ENCODE data around the gene BIRC5.

The BIRC5 gene

DNA sequence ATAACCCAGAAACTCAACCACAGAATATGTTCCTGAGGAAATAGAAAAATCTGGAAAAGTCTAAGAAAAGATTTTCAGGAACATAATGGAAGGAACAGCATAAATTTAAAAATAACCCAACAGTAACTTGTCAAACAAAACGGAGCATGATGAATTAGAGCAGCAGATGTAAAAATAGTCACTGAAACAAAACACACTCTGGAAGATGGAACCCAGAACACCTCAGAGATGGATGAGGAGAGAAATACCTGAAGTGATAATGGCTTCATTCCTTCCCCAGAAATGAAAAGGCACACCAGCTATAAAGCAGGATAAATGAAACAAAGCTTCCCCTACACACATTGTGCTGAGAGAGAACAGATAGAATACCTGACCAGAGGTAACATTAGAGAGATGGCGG lies 33.5 kb upstream of the BIRC5 start:
- Histone ChIP-seq H3K23ac (ENCODE audit: low read length) (no peak overlapping the region), H4K12ac (ENCODE audit: low read depth, low read length) (no peak overlapping the region), H3K9me3 (ENCODE audit: insufficient read depth, low read depth, low read length) (peaks cover 2% of the 10 kb centered on the region), H3K14ac (ENCODE audit: low read length) (no peak overlapping the region), H3K4me1 (ENCODE audit: control insufficient read depth in 1 of 2, insufficient read depth in 2 of 2, low read length in 2 of 2) (peaks cover 6 to 11% of the 10 kb centered on the region in 2 experiments), H2AFZ (ENCODE audit: insufficient read depth, low read length, poor library complexity) (no peak overlapping the region), H3K27me3 (ENCODE audit: insufficient read depth, low read length) (no peaks in the 10 kb centered on the region), H2BK120ac (ENCODE audit: insufficient read depth, low read length, poor library complexity) (no peak overlapping the region), H3K4ac (ENCODE audit: low read depth, low read length) (no peak overlapping the region), H3K79me2 (ENCODE audit: control insufficient read depth, insufficient read depth, low read length, poor library complexity) (no peaks in the 10 kb centered on the region), H3K9ac (ENCODE audit: low read length) (no peak overlapping the region), H4K8ac (ENCODE audit: low read depth, low read length) (no peak overlapping the region), H2BK5ac (ENCODE audit: low read depth, low read length, poor library complexity) (no peak overlapping the region), H3K4me3 (ENCODE audit: low read depth, low read length) (no peak overlapping the region), H2AK5ac (ENCODE audit: low read length) (no peak overlapping the region), H3K27ac (ENCODE audit: low read depth, low read length) (no peak overlapping the region), H4K91ac (ENCODE audit: low read depth, low read length) (no peak overlapping the region), H2BK12ac (ENCODE audit: low read length) (no peak overlapping the region), H3K4me2 (ENCODE audit: low read length) (no peak overlapping the region), H3K79me1 (ENCODE audit: low read length) (no peaks in the 10 kb centered on the region), H3K18ac (ENCODE audit: low read length) (no peak overlapping the region), H3K36me3 (ENCODE audit: control insufficient read depth in 1 of 2, insufficient read depth in 2 of 2, low read length in 2 of 2) (peaks cover 51 to 55% of the 10 kb centered on the region in 2 experiments)
- no peak for DNase-seq
- no CpG with 5 or more reads among the region's 2 CpGs for WGBS (ENCODE audit: extremely low coverage, insufficient coverage, insufficient read length)

GRCh38 chr17:78182504-78182903 lies 31.5 kb upstream of the BIRC5 start:
- Histone ChIP-seq H3K23ac (ENCODE audit: low read length) (no peak overlapping the region), H3K36me3 (ENCODE audit: control insufficient read depth in 1 of 2, insufficient read depth in 2 of 2, low read length in 2 of 2) (peaks cover 49 to 51% of the 10 kb centered on the region in 2 experiments), H3K18ac (ENCODE audit: low read length) (peak overlapping the region; percentile 66), H2AK5ac (ENCODE audit: low read length) (no peak overlapping the region), H3K4me3 (ENCODE audit: low read depth, low read length) (no peak overlapping the region), H3K4me2 (ENCODE audit: low read length) (no peak overlapping the region), H2BK12ac (ENCODE audit: low read length) (no peak overlapping the region), H3K79me1 (ENCODE audit: low read length) (peaks cover 4% of the 10 kb centered on the region), H4K12ac (ENCODE audit: low read depth, low read length) (no peak overlapping the region), H3K79me2 (ENCODE audit: control insufficient read depth, insufficient read depth, low read length, poor library complexity) (peaks cover 9% of the 10 kb centered on the region), H2BK5ac (ENCODE audit: low read depth, low read length, poor library complexity) (no peak overlapping the region), H4K91ac (ENCODE audit: low read depth, low read length) (no peak overlapping the region), H2AFZ (ENCODE audit: insufficient read depth, low read length, poor library complexity) (no peak overlapping the region), H3K9ac (ENCODE audit: low read length) (no peak overlapping the region), H3K14ac (ENCODE audit: low read length) (no peak overlapping the region), H3K4me1 (ENCODE audit: control insufficient read depth in 1 of 2, insufficient read depth in 2 of 2, low read length in 2 of 2) (peaks cover 6 to 16% of the 10 kb centered on the region in 2 experiments), H3K27ac (ENCODE audit: low read depth, low read length) (no peak overlapping the region), H3K4ac (ENCODE audit: low read depth, low read length) (no peak overlapping the region), H4K8ac (ENCODE audit: low read depth, low read length) (no peak overlapping the region), H3K27me3 (ENCODE audit: insufficient read depth, low read length) (no peaks in the 10 kb centered on the region), H2BK120ac (ENCODE audit: insufficient read depth, low read length, poor library complexity) (no peak overlapping the region), H3K9me3 (ENCODE audit: insufficient read depth, low read depth, low read length) (peaks cover 2% of the 10 kb centered on the region)
- no peak for DNase-seq
- WGBS (ENCODE audit: extremely low coverage, insufficient coverage, insufficient read length), result no CpG with 5 or more reads among the region's 13 CpGs

DNA sequence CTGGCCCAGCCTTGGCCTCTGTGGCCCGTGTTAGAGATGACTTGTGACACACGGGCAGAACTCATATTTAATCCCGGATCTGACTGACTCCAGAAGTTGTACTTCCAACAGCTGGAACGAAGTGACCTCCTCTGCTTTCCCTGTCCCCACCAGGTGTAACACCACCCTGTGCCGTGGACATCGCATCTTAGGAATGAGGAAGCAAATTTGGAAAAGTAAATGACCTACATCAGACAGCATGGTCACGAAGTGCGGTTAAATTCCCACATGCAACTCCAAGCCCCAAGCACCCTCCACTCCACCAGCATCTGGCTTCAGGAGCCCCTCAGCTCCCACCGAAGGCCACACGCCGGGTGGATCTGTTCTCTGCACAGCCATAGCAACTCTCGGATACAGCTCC lies 30.1 kb upstream of the BIRC5 start:
- WGBS (ENCODE audit: extremely low coverage, insufficient coverage, insufficient read length), result no CpG with 5 or more reads among the region's 12 CpGs
- Histone ChIP-seq H3K27me3 (ENCODE audit: insufficient read depth, low read length) (no peaks in the 10 kb centered on the region), H3K9me3 (ENCODE audit: insufficient read depth, low read depth, low read length) (peaks cover 2% of the 10 kb centered on the region), H3K18ac (ENCODE audit: low read length) (no peak overlapping the region), H3K14ac (ENCODE audit: low read length) (no peak overlapping the region), H3K23ac (ENCODE audit: low read length) (no peak overlapping the region), H3K79me1 (ENCODE audit: low read length) (peaks cover 4% of the 10 kb centered on the region), H2BK120ac (ENCODE audit: insufficient read depth, low read length, poor library complexity) (no peak overlapping the region), H3K4me2 (ENCODE audit: low read length) (no peak overlapping the region), H3K27ac (ENCODE audit: low read depth, low read length) (no peak overlapping the region), H3K4me3 (ENCODE audit: low read depth, low read length) (no peak overlapping the region), H2BK5ac (ENCODE audit: low read depth, low read length, poor library complexity) (no peak overlapping the region), H2BK12ac (ENCODE audit: low read length) (no peak overlapping the region), H3K9ac (ENCODE audit: low read length) (no peak overlapping the region), H2AK5ac (ENCODE audit: low read length) (no peak overlapping the region), H3K36me3 (ENCODE audit: control insufficient read depth in 1 of 2, insufficient read depth in 2 of 2, low read length in 2 of 2) (peaks cover 39 to 42% of the 10 kb centered on the region in 2 experiments), H3K79me2 (ENCODE audit: control insufficient read depth, insufficient read depth, low read length, poor library complexity) (peaks cover 9% of the 10 kb centered on the region), H3K4ac (ENCODE audit: low read depth, low read length) (no peak overlapping the region), H2AFZ (ENCODE audit: insufficient read depth, low read length, poor library complexity) (no peak overlapping the region), H4K8ac (ENCODE audit: low read depth, low read length) (no peak overlapping the region), H4K91ac (ENCODE audit: low read depth, low read length) (no peak overlapping the region), H3K4me1 (ENCODE audit: control insufficient read depth in 1 of 2, insufficient read depth in 2 of 2, low read length in 2 of 2) (peaks cover 6 to 16% of the 10 kb centered on the region in 2 experiments), H4K12ac (ENCODE audit: low read depth, low read length) (no peak overlapping the region)
- DNase-seq, result no peak

- no peak overlapping the region for H3K27ac ChIP-seq (ENCODE audit: low read depth, low read length)
- H3K18ac ChIP-seq (ENCODE audit: low read length), result no peak overlapping the region
- H3K4me1 ChIP-seq (ENCODE audit: control insufficient read depth in 1 of 2, insufficient read depth in 2 of 2, low read length in 2 of 2), result peaks cover 3 to 14% of the 10 kb centered on the region in 2 experiments
- H3K4ac ChIP-seq (ENCODE audit: low read depth, low read length), result no peak overlapping the region
- DNase-seq, result no peak
- peaks cover 2% of the 10 kb centered on the region for H3K9me3 ChIP-seq (ENCODE audit: insufficient read depth, low read depth, low read length)
- WGBS (ENCODE audit: extremely low coverage, insufficient coverage, insufficient read length), result no CpG with 5 or more reads among the region's 10 CpGs
- H2BK5ac ChIP-seq (ENCODE audit: low read depth, low read length, poor library complexity), result no peak overlapping the region
- H4K8ac ChIP-seq (ENCODE audit: low read depth, low read length), result no peak overlapping the region
- no peak overlapping the region for H3K4me2 ChIP-seq (ENCODE audit: low read length)
- no peak overlapping the region for H4K91ac ChIP-seq (ENCODE audit: low read depth, low read length)
- no peaks in the 10 kb centered on the region for H3K27me3 ChIP-seq (ENCODE audit: insufficient read depth, low read length)
- no peak overlapping the region for H2BK12ac ChIP-seq (ENCODE audit: low read length)
- H2BK120ac ChIP-seq (ENCODE audit: insufficient read depth, low read length, poor library complexity), result no peak overlapping the region
- peaks cover 35 to 37% of the 10 kb centered on the region in 2 experiments for H3K36me3 ChIP-seq (ENCODE audit: control insufficient read depth in 1 of 2, insufficient read depth in 2 of 2, low read length in 2 of 2)
- H4K12ac ChIP-seq (ENCODE audit: low read depth, low read length), result no peak overlapping the region
- H3K9ac ChIP-seq (ENCODE audit: low read length), result no peak overlapping the region
- H3K79me2 ChIP-seq (ENCODE audit: control insufficient read depth, insufficient read depth, low read length, poor library complexity), result peaks cover 9% of the 10 kb centered on the region
- no peak overlapping the region for H2AK5ac ChIP-seq (ENCODE audit: low read length)
- H3K79me1 ChIP-seq (ENCODE audit: low read length), result peaks cover 4% of the 10 kb centered on the region
- no peak overlapping the region for H3K4me3 ChIP-seq (ENCODE audit: low read depth, low read length)
- H2AFZ ChIP-seq (ENCODE audit: insufficient read depth, low read length, poor library complexity), result no peak overlapping the region
- no peak overlapping the region for H3K23ac ChIP-seq (ENCODE audit: low read length)
- H3K14ac ChIP-seq (ENCODE audit: low read length), result no peak overlapping the region
These were observed 29.7 kb upstream of the BIRC5 start for GRCh38 chr17:78184351-78184750.

All from trophoblast cell (in vitro differentiated cells and primary cell).